ENCODE results near the gene CCDC91.
"Not testable (repeated sequence)": the region's sequence is repeated elsewhere in the genome, so short reads cannot be mapped to it uniquely, and the experiment has no call there.

Gene CCDC91

GRCh38 chr12:28186500-28186899, 3.8 kb upstream of the CCDC91 start:
- no peak for DNase-seq

GRCh38 chr12:28189784-28190320, 404 bp upstream of the CCDC91 start:
- peak in 1 of 2 donors; percentile 25 for DNase-seq

GRCh38 chr12:28191051-28192048, 1.1 kb downstream of the CCDC91 start:
- peak; percentile 48 to 59 for DNase-seq

- DNase-seq: no peak
Observed at GRCh38 chr12:28192125-28192524, 1.9 kb downstream of the CCDC91 start.

- DNase-seq: not testable (repeated sequence)
Observed at GRCh38 chr12:28194621-28195020, 4.4 kb downstream of the CCDC91 start.

- not testable (repeated sequence) for DNase-seq
Observed at GRCh38 chr12:28201136-28201535, 10.9 kb downstream of the CCDC91 start.

GRCh38 chr12:28202374-28203130, 12.3 kb downstream of the CCDC91 start:
- no peak for DNase-seq

- DNase-seq: no peak
Observed at GRCh38 chr12:28209782-28210181, 19.5 kb downstream of the CCDC91 start.

GRCh38 chr12:28212182-28212581, 21.9 kb downstream of the CCDC91 start:
- DNase-seq: no peak

- DNase-seq: no peak
Observed at GRCh38 chr12:28215021-28215420, 24.8 kb downstream of the CCDC91 start.

- no peak for DNase-seq
Observed at GRCh38 chr12:28216016-28216415, 25.8 kb downstream of the CCDC91 start.

- DNase-seq: no peak
Observed at GRCh38 chr12:28217805-28218204, 27.5 kb downstream of the CCDC91 start.

- no peak for DNase-seq
Observed at GRCh38 chr12:28218875-28219274, 28.6 kb downstream of the CCDC91 start.

GRCh38 chr12:28219827-28220226, 29.6 kb downstream of the CCDC91 start:
- DNase-seq: no peak

- DNase-seq: no peak
Observed at GRCh38 chr12:28222081-28222700, 31.9 kb downstream of the CCDC91 start.

GRCh38 chr12:28223025-28223554, 32.8 kb downstream of the CCDC91 start:
- no peak for DNase-seq

- no peak for DNase-seq
Observed at GRCh38 chr12:28223858-28224257, 33.6 kb downstream of the CCDC91 start.

- no peak for DNase-seq
Observed at GRCh38 chr12:28226705-28227104, 36.4 kb downstream of the CCDC91 start.

- DNase-seq: no peak
Observed at GRCh38 chr12:28227251-28227650, 37.0 kb downstream of the CCDC91 start.

GRCh38 chr12:28231248-28231647, 41.0 kb downstream of the CCDC91 start:
- DNase-seq: no peak

GRCh38 chr12:28232211-28232928, 42.1 kb downstream of the CCDC91 start:
- no peak for DNase-seq

- no peak for DNase-seq
Observed at GRCh38 chr12:28234444-28234843, 44.2 kb downstream of the CCDC91 start.

All from bone marrow (tissue), 2 donors.